GM21360 (cell line): ENCODE measurements around the gene TCF7L1.

Experiments
- ATAC-seq: cut with Tn5 transposase; IDR thresholded peaks from one replicate; pipeline ENCODE4 v1.9.1; 2021; ENCODE audit warnings: mild to moderate bottlenecking, moderate library complexity; ENCODE audit not compliant: unreplicated experiment

Gene TCF7L1

GRCh38 chr2:85273738-85274731 lies 140.8 kb downstream of the TCF7L1 start:
- no peak for ATAC-seq

- no peak for ATAC-seq
Measured at GRCh38 chr2:85275984-85276540, 142.9 kb downstream of the TCF7L1 start.

GRCh38 chr2:85276571-85277118 lies 143.5 kb downstream of the TCF7L1 start:
- ATAC-seq: no peak

- no peak for ATAC-seq
Measured at GRCh38 chr2:85277416-85278158, 144.4 kb downstream of the TCF7L1 start.

- no peak for ATAC-seq
Measured at GRCh38 chr2:85278361-85278760, 145.2 kb downstream of the TCF7L1 start.

- ATAC-seq: no peak
Measured at GRCh38 chr2:85281553-85281952, 148.4 kb downstream of the TCF7L1 start.

GRCh38 chr2:85282914-85283313 lies 149.7 kb downstream of the TCF7L1 start:
- no peak for ATAC-seq

- ATAC-seq: no peak
Measured at GRCh38 chr2:85283641-85284040, 150.4 kb downstream of the TCF7L1 start.

- ATAC-seq: no peak
Measured at GRCh38 chr2:85286918-85287317, 153.7 kb downstream of the TCF7L1 start.

- no peak for ATAC-seq
Measured at GRCh38 chr2:85287721-85288120, 154.5 kb downstream of the TCF7L1 start.

GRCh38 chr2:85288244-85288725 lies 155.1 kb downstream of the TCF7L1 start:
- no peak for ATAC-seq

- no peak for ATAC-seq
Measured at GRCh38 chr2:85291425-85292023, 158.3 kb downstream of the TCF7L1 start.

- ATAC-seq: no peak
Measured at GRCh38 chr2:85302121-85302520, 168.9 kb downstream of the TCF7L1 start.

GRCh38 chr2:85303780-85304531 lies 170.8 kb downstream of the TCF7L1 start:
- no peak for ATAC-seq

- no peak for ATAC-seq
Measured at GRCh38 chr2:85307527-85307897, 174.3 kb downstream of the TCF7L1 start.

GRCh38 chr2:85308201-85308600 lies 175.0 kb downstream of the TCF7L1 start:
- ATAC-seq: no peak

GRCh38 chr2:85308896-85309555 lies 175.8 kb downstream of the TCF7L1 start:
- ATAC-seq: no peak

- no peak for ATAC-seq
Measured at GRCh38 chr2:85309699-85310321, 176.6 kb downstream of the TCF7L1 start.

GRCh38 chr2:85310330-85310729 lies 177.1 kb downstream of the TCF7L1 start:
- ATAC-seq: no peak
